NK-92 (cell line): ENCODE measurements around the gene MKRN2.
A peak's percentile ranks its signal among the peaks of the same experiment; 100 is the strongest.
"Not testable (repeated sequence)": the region's sequence is repeated elsewhere in the genome, so short reads cannot be mapped to it uniquely, and the experiment has no call there.

Experiments
- DNase-seq: peaks from one replicate; lab custom pipeline; 2025; ENCODE audit not compliant: unreplicated experiment; lab: John Stamatoyannopoulos, UW

The MKRN2 gene, protein sequence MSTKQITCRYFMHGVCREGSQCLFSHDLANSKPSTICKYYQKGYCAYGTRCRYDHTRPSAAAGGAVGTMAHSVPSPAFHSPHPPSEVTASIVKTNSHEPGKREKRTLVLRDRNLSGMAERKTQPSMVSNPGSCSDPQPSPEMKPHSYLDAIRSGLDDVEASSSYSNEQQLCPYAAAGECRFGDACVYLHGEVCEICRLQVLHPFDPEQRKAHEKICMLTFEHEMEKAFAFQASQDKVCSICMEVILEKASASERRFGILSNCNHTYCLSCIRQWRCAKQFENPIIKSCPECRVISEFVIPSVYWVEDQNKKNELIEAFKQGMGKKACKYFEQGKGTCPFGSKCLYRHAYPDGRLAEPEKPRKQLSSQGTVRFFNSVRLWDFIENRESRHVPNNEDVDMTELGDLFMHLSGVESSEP

DNA sequence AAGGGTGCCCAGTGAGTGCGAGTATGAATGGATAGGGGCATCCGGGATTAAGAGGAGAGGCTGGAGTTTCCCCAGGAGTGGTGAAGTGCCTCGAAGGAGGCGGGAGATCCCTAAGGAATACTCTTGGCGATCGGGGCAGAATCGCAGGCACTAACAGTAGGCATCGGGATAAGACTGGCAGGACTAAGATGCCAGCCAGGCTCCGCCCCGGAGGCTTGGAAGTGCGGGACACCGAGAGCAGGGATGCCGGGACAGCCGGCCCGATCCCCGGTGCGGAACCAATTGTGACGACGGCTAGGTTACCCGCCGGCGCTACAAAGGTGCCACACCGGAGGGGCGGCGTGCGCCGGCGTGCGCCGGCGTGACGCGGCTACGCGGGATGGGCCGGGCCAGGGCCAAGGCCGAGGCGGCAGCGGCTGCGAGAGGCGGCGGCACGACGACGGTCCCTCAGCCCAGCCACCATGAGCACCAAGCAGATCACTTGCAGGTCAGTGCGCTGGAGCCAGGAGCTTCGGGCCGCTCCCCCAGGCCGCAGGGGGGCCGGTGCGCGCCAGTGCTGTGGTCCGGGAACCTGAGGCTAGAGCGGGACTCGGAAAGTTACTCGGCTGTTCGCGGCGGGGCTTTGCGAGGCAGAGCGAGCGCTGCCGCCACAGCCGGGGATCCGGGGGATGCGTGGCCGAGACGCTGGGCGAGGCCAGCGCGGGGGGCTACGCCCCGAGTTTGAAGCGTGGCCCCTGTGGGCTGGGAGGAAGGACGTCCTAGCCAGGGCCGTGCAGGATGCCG, at the start of gene MKRN2:
Gene MKRN2, plus strand, starts transcription at position 398 of the 783 bp plus-strand sequence. Its CDS starts 64 bp downstream, at position 462.
- peak; percentile 5 for DNase-seq

DNA sequence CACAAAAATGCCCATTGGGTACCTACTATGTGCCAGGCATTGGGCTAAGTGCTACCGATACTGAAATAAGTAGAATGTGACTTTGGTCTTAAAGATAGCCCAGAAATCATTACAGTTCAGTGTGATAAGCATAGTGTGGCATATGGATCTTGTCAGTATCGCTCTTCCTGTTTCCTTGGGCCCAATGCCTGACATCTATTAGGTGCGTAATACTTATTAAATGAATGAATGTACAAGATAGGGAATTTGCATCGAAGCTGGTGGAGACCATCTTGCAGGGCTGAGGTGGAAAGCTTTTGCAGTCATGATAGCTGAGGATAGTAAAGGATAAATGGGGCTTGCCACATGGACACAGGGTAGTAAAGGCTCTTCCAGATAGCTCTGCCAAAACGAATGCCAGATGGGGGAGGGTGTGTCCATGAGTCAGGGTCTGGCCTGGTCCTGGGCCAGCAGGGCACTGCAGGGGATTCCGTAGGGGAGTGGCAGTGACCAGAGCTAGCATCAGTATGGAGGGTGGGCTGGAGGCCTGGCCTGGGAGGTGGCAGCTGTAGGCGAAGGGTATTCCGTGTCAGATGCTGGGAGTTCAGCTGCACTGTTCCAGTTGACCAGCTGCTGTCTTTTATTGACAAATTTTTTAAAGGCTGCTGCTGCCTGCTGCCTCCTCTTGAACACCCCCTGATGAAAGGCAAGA, 49.2 kb upstream of the MKRN2 start:
- no peak for DNase-seq

DNA sequence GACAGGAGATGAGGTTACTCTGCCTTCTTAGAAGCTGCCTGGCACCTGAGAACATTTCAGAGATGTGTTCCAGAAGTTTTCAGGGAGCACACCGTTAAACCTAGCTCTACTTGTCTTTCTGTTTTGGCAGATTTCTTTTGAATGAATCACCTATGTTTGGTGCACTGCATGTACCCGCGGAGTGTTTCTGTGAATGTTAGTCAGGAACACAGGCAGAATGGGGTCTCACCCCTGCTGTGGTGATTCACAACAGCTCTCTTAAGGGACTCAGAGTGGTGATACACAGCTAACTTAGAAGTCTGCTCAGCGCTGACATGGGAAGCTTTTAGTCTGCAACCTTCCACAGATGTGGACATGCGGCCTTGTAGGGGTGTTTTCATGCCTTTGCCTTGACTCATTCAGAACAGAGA, 48.6 kb upstream of the MKRN2 start:
- no peak for DNase-seq

DNA sequence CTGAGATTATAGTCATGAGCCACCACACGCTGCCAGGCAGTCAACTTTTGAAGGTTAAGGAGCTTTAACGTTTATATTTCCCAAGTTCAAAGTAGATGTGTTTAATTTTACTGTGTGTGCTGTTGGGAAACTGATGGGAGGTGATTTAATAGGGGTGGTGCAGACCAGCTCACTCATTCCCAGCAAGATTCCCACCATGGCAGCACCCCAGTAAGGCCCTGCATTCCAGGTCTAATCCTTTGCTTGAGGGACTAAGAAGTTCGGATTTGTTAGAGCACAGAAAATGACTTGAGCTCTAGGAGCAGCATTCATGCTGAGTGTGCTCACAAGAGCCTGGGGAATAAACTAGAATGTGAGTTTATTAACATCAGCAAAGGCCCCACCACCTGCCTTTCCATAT, 47.4 kb upstream of the MKRN2 start:
- no peak for DNase-seq

DNA sequence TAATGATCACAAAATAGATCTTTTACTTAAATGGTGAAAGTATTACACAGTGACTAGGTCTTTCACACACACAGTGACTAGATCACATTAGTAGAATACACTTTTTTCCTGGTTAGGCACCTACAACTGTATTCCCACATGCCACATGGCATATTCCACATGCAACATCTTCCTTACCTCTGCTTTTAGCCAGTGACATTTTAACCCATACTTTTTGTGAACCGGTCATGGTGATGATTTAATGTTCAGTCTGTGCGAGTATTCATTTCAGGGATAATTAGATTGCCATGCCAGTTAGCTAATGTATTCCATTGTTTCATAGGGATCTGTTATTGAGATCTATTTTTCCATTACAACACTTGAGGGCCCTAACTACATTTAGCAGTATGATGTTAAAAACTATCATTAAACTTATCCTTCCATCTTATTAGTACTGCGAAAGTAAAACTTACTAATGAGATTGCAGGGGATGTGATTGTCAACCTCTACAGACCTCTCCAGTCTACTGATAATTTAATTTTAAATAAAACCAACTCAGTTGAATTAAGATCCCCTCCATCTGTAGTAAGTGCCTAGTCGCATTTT, 44.3 kb upstream of the MKRN2 start:
- DNase-seq = no peak

DNA sequence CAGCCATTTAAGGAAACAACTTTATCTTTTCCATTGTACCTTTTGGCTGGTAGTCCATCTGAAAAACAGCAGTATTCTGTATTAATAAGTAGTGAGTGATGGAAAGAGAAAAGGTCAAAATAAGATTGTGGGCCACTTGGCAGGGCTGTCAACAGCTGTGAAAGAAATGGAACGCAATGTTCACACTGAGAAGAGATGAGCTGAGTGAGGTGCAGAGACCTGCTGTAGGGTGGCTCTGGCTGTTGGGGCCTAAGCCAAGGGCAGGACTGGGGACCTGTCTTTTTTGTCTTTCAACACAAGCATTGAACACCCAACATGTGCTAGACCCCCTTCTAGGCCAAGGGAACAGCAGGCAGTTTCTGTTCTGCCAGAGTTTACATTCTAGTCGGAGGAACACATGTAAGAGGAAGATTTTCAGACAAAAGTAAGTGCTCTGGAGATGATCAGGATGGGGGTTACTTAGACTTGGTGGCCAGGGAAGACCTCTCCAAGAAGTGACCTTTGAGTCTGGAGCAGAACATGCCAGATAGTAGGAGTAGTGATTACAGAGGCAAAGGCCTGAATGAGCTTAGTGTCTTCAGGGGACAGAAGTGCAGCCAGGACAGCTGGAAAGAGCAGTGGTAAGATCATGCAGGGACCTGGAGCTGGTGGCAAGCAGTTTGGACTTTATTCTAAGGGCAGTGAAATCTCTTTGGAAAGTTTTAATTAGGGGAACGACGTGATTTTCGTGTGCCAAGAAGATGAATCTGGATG, 43.0 kb upstream of the MKRN2 start:
- DNase-seq = no peak

DNA sequence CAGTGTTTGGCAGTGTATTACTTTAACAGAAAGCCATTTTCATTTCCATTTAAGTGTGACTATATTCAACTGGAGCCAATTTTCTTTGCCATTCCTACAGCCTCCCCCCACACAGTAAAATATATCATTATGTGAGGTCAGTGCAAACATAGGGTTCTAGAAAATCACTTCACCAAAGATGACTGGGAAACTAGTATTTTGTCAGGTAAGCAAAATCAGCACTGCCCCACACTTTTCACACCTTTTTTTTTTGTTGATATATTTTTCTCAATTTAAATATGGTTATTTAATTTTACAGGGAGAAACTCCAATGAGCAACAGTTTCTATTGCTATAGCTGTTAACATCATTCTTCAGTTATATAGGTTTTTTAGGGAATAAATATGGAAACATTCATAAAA, 41.3 kb upstream of the MKRN2 start:
- DNase-seq = no peak

DNA sequence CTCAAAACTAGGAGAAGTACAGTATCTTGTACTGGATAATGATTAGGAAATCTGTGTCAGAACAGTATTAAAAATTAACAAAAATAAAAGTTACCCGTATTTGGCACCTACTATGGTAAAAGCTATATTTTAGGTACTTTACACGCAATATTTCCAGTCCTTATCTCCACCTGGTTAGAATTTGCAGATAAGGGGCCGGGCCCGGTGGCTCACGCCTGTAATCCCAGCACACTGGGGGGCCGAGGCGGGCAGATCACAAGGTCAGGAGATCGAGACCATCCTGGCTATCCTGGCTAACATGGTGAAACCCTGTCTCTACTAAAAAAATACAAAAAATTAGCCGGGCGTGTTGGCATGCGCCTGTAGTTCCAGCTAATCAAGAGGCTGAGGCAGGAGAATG, 40.0 kb upstream of the MKRN2 start:
- DNase-seq = no peak

DNA sequence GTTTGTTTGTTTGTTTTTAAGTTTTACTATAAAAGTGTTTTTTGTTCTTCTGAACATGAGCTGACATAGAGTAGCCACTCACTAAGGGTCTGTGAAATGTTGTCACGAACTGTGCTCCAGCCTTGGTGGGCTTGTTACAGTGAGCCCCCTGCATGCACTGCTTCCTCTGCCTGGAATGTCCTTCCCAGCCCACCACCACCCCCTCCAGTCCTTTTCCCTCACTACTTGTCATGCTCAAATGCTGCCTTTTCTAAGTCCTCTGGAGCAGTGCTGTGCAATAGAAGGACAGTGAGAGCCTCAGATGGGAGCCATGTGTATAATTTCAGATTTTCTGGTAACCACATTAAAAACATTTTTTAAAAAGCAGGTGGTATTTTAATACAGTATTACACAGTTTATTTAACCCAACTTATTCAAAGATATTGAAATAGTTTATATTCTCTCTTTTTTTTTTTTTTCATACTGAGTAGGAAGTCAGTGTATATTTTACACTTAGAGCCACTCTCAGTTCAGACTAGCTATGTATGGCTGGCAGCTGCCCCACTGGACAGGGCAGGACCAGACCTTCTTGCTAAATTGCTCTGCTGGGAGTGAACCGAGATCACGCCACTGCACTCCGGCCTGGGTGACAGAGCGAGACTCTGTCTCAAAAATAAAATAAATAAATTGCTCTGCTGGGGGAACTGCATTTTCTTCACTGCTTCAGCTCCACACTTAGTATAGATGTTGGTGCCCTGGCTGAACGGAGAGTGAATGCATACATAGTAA, 38.4 kb upstream of the MKRN2 start:
- no peak for DNase-seq

DNA sequence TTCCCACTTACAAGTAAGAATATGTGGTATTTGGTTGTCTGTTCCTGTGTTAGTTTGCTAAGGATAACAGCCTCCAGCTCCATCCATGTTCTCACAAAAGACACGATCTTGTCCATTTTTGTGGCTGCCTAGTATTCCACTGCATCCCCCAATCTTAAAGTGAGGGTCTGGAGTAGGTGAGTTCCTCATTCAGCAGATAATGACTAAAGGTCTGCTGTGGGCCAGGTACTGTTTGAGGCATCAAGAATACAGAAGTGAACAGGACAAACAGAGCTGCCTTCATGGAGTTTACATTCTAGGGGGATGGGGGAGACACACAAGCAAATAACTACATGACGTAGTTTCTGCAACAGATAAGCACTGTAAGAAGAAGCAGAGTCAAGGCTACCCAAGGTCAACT, 35.9 kb upstream of the MKRN2 start:
- no peak for DNase-seq

DNA sequence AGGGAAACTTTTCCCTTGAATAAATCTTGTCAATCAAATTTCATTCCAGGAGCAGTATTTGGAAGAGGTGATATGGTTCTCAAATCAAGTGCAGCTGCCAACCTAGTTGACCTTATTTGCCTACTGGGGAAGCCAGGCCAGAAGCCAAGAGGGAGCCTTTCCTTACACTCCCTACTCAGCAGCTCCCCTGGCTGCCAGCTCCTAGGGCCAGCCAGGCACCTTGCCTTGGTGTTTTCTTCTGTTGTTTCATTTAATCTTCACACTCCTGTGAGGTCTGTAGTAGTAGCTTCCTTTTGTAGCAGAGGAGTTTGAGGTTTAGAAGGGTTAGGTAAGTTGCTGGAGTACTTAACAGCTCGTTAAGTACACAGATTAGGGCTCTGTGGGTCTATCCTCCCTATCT, 34.2 kb upstream of the MKRN2 start:
- no peak for DNase-seq

DNA sequence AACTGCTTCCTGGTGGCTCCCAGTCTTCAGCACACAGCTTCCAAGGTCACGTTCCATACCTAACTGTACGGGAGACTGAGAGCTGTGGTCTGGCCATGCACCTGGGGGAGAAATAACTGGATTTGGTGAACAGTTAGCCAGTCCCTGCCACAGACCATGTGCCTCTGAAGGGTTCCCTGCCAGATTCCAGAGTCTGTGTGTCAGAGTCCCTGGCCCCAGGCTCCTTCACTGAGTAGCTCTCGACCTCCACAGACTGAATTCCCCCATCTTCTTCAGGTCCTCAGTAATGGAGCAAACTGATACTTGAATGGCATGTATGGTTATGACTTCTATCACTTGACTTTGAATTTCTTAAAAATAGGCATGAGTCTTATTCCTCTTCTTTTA, 29.1 kb upstream of the MKRN2 start:
- no peak for DNase-seq

DNA sequence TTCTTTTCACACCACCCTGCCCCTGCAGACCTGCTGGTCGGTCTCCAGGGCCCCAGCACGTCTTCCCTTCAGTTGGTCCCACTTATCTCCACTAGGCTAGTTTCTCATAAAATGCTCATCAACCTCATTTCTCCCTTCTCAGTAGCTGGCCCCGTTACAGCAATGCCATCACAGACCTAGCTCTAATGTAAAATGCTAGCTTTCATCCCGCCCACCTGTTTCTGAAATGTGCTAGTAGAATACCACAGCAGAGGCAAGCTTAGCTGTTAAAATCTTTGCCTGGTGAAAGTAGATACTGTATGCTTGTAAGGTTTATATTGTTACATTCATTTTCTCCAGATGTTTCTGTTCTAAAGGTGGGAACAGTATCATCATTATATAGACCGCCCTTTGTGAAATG, 24.7 kb upstream of the MKRN2 start:
- DNase-seq = no peak

DNA sequence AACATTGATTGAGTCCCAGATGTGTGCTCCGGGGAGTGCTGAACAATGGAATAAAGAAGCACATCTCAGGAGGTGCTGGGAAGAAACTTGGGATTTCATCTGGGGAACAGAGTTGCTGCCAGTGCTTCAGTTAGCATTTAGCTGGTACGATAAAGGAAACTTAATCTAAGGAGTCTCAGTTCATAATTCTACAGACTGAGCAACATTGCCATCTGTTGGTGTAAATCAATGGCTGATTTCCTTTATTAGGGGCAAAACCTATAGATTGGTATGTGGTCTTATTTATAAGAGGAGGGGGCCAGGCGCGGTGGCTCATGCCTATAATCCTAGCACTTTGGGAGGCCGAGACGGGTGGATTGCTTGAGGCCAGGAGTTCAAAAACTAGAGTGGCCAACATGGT, 20.5 kb upstream of the MKRN2 start:
- DNase-seq = no peak

DNA sequence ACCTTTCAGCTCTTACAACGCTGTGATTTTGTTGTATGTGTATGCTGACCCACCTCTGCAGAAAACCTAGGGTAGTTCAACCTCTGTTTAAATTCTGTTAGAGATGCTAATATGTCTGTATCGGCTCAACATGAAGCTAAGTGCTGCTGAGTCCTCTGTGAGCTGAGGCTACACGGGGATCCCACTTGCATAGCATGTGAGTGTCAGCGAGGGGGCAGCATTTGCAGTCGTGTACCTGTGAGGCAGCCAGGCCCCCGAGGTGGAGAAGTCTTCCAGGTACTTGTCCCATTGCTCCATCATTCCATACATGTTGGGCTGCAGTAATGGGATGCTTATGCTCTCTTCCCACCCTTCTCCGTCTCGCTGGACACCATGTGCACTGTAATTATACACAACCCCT, 15.3 kb upstream of the MKRN2 start:
- no peak for DNase-seq

DNA sequence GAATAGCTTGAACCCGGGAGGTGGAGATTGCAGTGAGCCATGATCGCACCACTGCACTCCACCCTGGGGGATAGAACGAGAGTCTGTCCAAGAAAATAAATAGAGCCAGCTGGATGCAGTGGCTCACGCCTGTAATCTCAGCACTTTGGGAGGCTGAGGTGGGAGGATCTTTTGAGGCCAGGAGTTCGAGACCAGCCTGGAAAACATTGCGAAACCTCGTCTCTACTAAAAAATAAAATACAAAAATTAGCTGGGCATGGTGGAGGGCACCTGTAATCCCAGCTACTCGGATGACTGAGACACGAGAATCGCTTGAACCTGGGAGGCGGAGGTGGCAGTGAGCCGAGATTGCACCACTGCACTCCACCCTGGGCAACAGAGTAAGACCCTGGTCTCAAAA, 13.4 kb upstream of the MKRN2 start:
- not testable (repeated sequence) for DNase-seq

DNA sequence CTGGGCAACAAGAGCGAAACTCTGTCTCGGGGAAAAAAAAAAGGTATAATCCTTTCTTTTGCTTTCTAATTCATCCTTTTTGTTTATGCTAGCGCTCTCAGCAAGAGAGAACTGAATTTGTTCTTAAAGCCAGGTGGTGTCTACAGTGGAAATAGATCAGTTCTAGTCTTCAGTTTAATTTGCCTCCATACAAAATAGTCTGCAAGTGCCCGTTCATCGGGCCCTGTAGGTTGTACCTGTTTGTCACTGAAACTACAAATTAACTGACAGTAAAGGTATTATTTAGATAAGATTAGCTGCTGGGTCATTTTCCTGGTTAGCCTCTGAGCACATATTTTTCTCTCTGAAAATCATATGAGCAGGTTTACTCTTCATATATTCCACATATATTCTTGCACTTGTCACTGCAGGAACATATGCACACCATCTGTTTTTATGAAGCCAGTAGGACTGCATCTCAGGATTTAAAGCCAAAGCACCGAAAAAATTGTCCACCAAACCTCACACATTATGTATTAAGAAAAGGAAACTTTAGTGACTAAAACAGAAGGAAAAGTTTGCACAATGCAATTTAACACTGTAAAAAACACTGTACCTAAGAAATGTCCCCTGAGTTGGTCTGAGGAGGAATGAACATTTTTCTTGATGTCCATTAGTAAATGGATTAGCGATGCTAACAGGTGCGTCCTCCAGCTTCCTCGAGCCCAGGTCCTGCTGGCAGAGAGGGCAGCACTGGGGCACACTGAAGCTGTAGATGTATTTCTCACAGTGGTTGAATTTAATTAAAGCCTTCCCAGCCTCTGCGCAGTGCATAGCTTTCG, 12.0 kb upstream of the MKRN2 start:
- no peak for DNase-seq

DNA sequence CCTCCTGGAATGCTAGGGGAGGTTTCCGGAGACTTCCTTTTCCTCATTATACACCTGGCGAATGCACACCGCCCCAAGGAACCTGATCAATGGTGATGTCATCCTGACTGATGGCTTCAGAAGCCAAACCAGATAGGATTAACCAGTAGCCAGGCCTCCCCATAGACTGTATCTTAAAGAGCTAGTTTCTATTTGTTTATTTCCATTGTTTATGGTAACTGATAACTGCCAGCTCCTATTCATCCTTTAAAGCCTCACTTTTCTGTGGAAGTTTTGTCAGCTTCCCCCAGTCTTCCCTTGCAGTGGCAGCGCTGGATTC, 11.5 kb upstream of the MKRN2 start, which contains the start of gene MKRN2OS:
Gene MKRN2OS, minus strand, starts transcription at position 27 of the 319 bp plus-strand sequence. CDS start 35 bp downstream, outside the sequence.
- no peak for DNase-seq
